ENCODE results near the gene TUBB4A.

The TUBB4A gene

DNA sequence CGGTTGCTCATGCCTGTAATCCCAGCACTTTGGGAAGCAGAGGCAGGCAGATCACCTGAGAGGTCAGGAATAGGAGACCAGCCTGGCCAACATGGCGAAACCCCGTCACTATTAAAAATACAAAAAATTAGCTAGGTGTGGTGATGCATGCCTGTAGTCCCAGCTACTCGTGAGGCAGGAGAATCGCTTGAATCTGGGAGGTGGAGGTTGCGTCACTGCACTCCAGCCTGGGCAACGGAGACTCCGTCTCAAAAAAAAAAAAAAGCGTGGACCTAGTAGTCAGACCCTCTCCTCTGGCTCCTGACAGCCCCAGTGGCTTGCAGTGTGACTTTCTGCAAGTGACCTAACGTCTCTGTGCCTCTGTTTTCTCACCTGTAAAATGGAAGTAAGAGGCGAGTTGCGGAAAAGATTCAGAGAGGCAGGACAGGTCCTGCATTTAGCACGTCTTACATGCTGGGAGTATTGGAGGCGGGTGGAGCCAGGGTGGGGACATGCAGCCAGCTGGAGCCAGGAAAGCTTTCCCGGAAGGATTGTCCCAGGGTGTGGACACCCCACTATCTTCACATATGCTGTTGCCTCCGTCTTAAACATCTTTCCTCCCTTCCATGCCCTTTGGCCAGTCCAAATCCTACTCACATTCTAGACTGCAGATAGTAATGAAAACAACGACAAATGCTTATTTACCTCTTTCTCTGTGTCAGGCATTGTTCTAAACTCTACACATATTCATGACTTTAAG, 2.9 kb downstream of the TUBB4A start:
- no peak for TF ChIP-seq ARNTL (CRISPR knock-in tag; IDR thresholded peaks at IDR 0.05; ENCODE audit: borderline replicate concordance, low read depth)
- TF ChIP-seq TCF4 (CRISPR knock-in tag; IDR thresholded peaks at IDR 0.05; ENCODE audit: borderline replicate concordance) = no peak
- no peak for TF ChIP-seq ZC3H10 (CRISPR knock-in tag; IDR thresholded peaks at IDR 0.05)
- TF ChIP-seq, protein P1, sequence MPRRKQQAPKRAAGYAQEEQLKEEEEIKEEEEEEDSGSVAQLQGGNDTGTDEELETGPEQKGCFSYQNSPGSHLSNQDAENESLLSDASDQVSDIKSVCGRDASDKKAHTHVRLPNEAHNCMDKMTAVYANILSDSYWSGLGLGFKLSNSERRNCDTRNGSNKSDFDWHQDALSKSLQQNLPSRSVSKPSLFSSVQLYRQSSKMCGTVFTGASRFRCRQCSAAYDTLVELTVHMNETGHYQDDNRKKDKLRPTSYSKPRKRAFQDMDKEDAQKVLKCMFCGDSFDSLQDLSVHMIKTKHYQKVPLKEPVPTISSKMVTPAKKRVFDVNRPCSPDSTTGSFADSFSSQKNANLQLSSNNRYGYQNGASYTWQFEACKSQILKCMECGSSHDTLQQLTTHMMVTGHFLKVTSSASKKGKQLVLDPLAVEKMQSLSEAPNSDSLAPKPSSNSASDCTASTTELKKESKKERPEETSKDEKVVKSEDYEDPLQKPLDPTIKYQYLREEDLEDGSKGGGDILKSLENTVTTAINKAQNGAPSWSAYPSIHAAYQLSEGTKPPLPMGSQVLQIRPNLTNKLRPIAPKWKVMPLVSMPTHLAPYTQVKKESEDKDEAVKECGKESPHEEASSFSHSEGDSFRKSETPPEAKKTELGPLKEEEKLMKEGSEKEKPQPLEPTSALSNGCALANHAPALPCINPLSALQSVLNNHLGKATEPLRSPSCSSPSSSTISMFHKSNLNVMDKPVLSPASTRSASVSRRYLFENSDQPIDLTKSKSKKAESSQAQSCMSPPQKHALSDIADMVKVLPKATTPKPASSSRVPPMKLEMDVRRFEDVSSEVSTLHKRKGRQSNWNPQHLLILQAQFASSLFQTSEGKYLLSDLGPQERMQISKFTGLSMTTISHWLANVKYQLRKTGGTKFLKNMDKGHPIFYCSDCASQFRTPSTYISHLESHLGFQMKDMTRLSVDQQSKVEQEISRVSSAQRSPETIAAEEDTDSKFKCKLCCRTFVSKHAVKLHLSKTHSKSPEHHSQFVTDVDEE (CRISPR knock-in tag; IDR thresholded peaks at IDR 0.05) = no peak
- TF ChIP-seq BACH2 (CRISPR knock-in tag; IDR thresholded peaks at IDR 0.05; ENCODE audit: borderline replicate concordance) = no peak
- no peak for TF ChIP-seq OSR1 (CRISPR knock-in tag; IDR thresholded peaks at IDR 0.05)
- TF ChIP-seq, protein P2, sequence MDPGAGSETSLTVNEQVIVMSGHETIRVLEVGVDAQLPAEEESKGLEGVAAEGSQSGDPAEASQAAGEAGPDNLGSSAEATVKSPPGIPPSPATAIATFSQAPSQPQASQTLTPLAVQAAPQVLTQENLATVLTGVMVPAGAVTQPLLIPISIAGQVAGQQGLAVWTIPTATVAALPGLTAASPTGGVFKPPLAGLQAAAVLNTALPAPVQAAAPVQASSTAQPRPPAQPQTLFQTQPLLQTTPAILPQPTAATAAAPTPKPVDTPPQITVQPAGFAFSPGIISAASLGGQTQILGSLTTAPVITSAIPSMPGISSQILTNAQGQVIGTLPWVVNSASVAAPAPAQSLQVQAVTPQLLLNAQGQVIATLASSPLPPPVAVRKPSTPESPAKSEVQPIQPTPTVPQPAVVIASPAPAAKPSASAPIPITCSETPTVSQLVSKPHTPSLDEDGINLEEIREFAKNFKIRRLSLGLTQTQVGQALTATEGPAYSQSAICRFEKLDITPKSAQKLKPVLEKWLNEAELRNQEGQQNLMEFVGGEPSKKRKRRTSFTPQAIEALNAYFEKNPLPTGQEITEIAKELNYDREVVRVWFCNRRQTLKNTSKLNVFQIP (CRISPR knock-in tag; IDR thresholded peaks at IDR 0.05; ENCODE audit: borderline replicate concordance, low read depth) = no peak
- TF ChIP-seq TOX (CRISPR knock-in tag; IDR thresholded peaks at IDR 0.05; ENCODE audit: borderline replicate concordance) = no peak
- TF ChIP-seq, protein P3, sequence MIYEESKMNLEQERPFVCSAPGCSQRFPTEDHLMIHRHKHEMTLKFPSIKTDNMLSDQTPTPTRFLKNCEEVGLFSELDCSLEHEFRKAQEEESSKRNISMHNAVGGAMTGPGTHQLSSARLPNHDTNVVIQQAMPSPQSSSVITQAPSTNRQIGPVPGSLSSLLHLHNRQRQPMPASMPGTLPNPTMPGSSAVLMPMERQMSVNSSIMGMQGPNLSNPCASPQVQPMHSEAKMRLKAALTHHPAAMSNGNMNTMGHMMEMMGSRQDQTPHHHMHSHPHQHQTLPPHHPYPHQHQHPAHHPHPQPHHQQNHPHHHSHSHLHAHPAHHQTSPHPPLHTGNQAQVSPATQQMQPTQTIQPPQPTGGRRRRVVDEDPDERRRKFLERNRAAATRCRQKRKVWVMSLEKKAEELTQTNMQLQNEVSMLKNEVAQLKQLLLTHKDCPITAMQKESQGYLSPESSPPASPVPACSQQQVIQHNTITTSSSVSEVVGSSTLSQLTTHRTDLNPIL (CRISPR knock-in tag; IDR thresholded peaks at IDR 0.05; ENCODE audit: low read depth) = no peak
- no peak for TF ChIP-seq ZFP30 (CRISPR knock-in tag; IDR thresholded peaks at IDR 0.05)
- no peak for TF ChIP-seq ZNF565 (CRISPR knock-in tag; conservative IDR thresholded peaks at IDR 0.05; ENCODE audit: low read depth)
- no peak for TF ChIP-seq ESRRG (CRISPR knock-in tag; IDR thresholded peaks at IDR 0.05)
- TF ChIP-seq ZNF70 (CRISPR knock-in tag; IDR thresholded peaks at IDR 0.05) = no peak
- no peak for TF ChIP-seq ISL1 (CRISPR knock-in tag; IDR thresholded peaks at IDR 0.05)
- no peak for TF ChIP-seq SNAI2 (CRISPR knock-in tag; IDR thresholded peaks at IDR 0.05)
- ATAC-seq = no peak

DNA sequence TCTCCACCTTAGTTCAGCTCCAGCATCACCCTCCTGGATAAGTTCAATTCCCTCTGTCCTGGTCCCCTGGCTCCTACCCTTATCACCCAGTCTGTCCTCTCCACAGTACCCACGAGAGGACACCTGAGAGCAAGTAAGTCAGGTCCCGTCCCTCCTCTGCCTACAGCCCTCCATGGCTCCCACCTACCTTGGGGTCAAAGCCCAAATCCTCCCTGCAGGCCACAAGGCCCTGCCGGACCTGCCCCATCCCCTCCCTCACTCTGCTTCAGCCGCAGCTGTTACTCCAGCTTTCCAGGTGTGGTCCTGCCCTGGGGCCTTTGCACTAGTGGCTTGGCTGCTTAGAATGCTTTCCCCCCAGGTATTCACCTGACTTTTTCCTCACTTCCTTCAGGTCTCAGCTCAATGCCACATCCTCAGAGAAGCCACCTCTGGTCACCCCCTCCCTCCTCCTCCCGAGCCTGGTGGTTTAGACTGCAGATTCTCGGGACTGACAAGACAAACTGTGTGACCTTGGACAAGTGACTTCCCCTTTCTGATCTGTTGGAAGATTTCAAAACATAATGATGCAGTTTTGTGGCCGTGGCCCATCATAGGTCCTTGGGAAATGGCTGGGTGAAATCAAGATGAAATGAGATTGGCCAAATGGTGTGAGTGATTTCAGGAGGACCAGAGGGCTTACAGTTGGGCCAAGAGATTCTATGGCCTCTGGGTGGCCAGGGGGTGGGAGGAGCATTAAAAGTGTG, 3.6 kb downstream of the TUBB4A start:
- no peak for TF ChIP-seq ARNTL (CRISPR knock-in tag; IDR thresholded peaks at IDR 0.05; ENCODE audit: borderline replicate concordance, low read depth)
- no peak for TF ChIP-seq TOX (CRISPR knock-in tag; IDR thresholded peaks at IDR 0.05; ENCODE audit: borderline replicate concordance)
- TF ChIP-seq, protein P3 (CRISPR knock-in tag; IDR thresholded peaks at IDR 0.05; ENCODE audit: low read depth) = no peak
- no peak for TF ChIP-seq CSDC2 (CRISPR knock-in tag; IDR thresholded peaks at IDR 0.05)
- TF ChIP-seq ZFP3 (CRISPR knock-in tag; IDR thresholded peaks at IDR 0.05) = no peak
- TF ChIP-seq TCF4 (CRISPR knock-in tag; IDR thresholded peaks at IDR 0.05; ENCODE audit: borderline replicate concordance) = no peak
- no peak for ATAC-seq

DNA sequence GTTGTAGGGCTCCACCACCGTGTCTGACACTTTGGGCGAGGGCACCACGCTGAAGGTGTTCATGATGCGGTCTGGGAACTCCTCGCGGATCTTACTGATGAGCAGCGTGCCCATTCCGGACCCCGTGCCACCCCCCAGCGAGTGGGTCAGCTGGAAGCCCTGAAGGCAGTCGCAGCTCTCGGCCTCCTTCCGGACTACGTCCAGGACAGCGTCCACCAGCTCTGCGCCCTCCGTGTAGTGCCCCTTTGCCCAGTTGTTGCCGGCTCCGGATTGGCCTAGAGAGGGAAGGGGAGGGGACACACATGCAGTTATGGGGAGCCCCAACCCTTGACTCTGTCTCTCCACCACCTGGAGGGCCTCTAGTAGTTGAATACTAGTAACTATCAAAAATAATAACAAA, 6.2 kb downstream of the TUBB4A start:
- ATAC-seq = no peak
- no peak for TF ChIP-seq OSR1 (CRISPR knock-in tag; IDR thresholded peaks at IDR 0.05)
- TF ChIP-seq, protein P4, sequence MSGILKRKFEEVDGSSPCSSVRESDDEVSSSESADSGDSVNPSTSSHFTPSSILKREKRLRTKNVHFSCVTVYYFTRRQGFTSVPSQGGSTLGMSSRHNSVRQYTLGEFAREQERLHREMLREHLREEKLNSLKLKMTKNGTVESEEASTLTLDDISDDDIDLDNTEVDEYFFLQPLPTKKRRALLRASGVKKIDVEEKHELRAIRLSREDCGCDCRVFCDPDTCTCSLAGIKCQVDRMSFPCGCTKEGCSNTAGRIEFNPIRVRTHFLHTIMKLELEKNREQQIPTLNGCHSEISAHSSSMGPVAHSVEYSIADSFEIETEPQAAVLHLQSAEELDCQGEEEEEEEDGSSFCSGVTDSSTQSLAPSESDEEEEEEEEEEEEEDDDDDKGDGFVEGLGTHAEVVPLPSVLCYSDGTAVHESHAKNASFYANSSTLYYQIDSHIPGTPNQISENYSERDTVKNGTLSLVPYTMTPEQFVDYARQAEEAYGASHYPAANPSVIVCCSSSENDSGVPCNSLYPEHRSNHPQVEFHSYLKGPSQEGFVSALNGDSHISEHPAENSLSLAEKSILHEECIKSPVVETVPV (CRISPR knock-in tag; IDR thresholded peaks at IDR 0.05) = no peak
- TF ChIP-seq ESRRG (CRISPR knock-in tag; IDR thresholded peaks at IDR 0.05) = no peak
- TF ChIP-seq CSDC2 (CRISPR knock-in tag; IDR thresholded peaks at IDR 0.05) = no peak
- TF ChIP-seq, protein P5, sequence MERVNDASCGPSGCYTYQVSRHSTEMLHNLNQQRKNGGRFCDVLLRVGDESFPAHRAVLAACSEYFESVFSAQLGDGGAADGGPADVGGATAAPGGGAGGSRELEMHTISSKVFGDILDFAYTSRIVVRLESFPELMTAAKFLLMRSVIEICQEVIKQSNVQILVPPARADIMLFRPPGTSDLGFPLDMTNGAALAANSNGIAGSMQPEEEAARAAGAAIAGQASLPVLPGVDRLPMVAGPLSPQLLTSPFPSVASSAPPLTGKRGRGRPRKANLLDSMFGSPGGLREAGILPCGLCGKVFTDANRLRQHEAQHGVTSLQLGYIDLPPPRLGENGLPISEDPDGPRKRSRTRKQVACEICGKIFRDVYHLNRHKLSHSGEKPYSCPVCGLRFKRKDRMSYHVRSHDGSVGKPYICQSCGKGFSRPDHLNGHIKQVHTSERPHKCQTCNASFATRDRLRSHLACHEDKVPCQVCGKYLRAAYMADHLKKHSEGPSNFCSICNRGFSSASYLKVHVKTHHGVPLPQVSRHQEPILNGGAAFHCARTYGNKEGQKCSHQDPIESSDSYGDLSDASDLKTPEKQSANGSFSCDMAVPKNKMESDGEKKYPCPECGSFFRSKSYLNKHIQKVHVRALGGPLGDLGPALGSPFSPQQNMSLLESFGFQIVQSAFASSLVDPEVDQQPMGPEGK (CRISPR knock-in tag; IDR thresholded peaks at IDR 0.05; ENCODE audit: borderline replicate concordance) = no peak
- no peak for TF ChIP-seq ISL1 (CRISPR knock-in tag; IDR thresholded peaks at IDR 0.05)
- TF ChIP-seq ZFP30 (CRISPR knock-in tag; IDR thresholded peaks at IDR 0.05) = no peak
- no peak for TF ChIP-seq SNAI2 (CRISPR knock-in tag; IDR thresholded peaks at IDR 0.05)
- TF ChIP-seq, protein P3 (CRISPR knock-in tag; IDR thresholded peaks at IDR 0.05; ENCODE audit: low read depth) = no peak
- TF ChIP-seq BACH2 (CRISPR knock-in tag; IDR thresholded peaks at IDR 0.05; ENCODE audit: borderline replicate concordance) = no peak
- TF ChIP-seq, protein P1 (CRISPR knock-in tag; IDR thresholded peaks at IDR 0.05) = no peak

Data from SK-N-SH treated with all-trans-retinoic acid at 6 μM for 48 hours (cell line).